TTC549 (cell line): ENCODE measurements around the gene SLC44A1.

Experiments
- FAIRE-seq: peaks from 2 replicates; lab custom pipeline; 2012; peaks lifted over from hg19 to GRCh38; lab: Jason Lieb, UNC

Gene SLC44A1

GRCh38 chr9:105273731-105274130 lies 29.3 kb downstream of the SLC44A1 start:
- no peak for FAIRE-seq

GRCh38 chr9:105275111-105275510 lies 30.7 kb downstream of the SLC44A1 start:
- no peak for FAIRE-seq

- no peak for FAIRE-seq
These were observed 31.5 kb downstream of the SLC44A1 start for GRCh38 chr9:105275938-105276337.

GRCh38 chr9:105278751-105279150 lies 34.3 kb downstream of the SLC44A1 start:
- FAIRE-seq = no peak

- no peak for FAIRE-seq
These were observed 36.2 kb downstream of the SLC44A1 start for GRCh38 chr9:105280691-105281090.

- no peak for FAIRE-seq
These were observed 36.8 kb downstream of the SLC44A1 start for GRCh38 chr9:105281272-105281671.

- no peak for FAIRE-seq
These were observed 37.5 kb downstream of the SLC44A1 start for GRCh38 chr9:105281926-105282325.

- no peak for FAIRE-seq
These were observed 38.6 kb downstream of the SLC44A1 start for GRCh38 chr9:105282870-105283621.

- FAIRE-seq = no peak
These were observed 39.3 kb downstream of the SLC44A1 start for GRCh38 chr9:105283795-105284194.

- no peak for FAIRE-seq
These were observed 40.0 kb downstream of the SLC44A1 start for GRCh38 chr9:105284463-105284862.

GRCh38 chr9:105286098-105286497 lies 41.6 kb downstream of the SLC44A1 start:
- no peak for FAIRE-seq

GRCh38 chr9:105289305-105289704 lies 44.9 kb downstream of the SLC44A1 start:
- no peak for FAIRE-seq

- no peak for FAIRE-seq
These were observed 46.0 kb downstream of the SLC44A1 start for GRCh38 chr9:105290418-105290817.

- FAIRE-seq = no peak
These were observed 46.5 kb downstream of the SLC44A1 start for GRCh38 chr9:105290954-105291353.

GRCh38 chr9:105291422-105291859 lies 47.0 kb downstream of the SLC44A1 start:
- FAIRE-seq = no peak

GRCh38 chr9:105291938-105292337 lies 47.5 kb downstream of the SLC44A1 start:
- FAIRE-seq = no peak

GRCh38 chr9:105293408-105293807 lies 49.0 kb downstream of the SLC44A1 start:
- no peak for FAIRE-seq

GRCh38 chr9:105295201-105295550 lies 50.7 kb downstream of the SLC44A1 start:
- FAIRE-seq = no peak

GRCh38 chr9:105295986-105296385 lies 51.5 kb downstream of the SLC44A1 start:
- no peak for FAIRE-seq

- no peak for FAIRE-seq
These were observed 52.0 kb downstream of the SLC44A1 start for GRCh38 chr9:105296445-105296844.

- no peak for FAIRE-seq
These were observed 52.4 kb downstream of the SLC44A1 start for GRCh38 chr9:105296877-105297287.

GRCh38 chr9:105297442-105298075 lies 53.1 kb downstream of the SLC44A1 start:
- FAIRE-seq = no peak

- FAIRE-seq = no peak
These were observed 54.9 kb downstream of the SLC44A1 start for GRCh38 chr9:105299190-105299854.
